Stimulated activated CD8-positive, alpha-beta memory T cell treated with anti-CD3 and anti-CD28 coated beads, Interleukin-12 subunit alpha, Interleukin-12 subunit beta, amount 100 ng/mL, for 4 hours (primary cell): ENCODE data around the gene DTYMK.

Source experiments
- DNase-seq: peaks from one replicate; pipeline ENCODE4 v3.0.0-alpha.2; 2020; ENCODE audit warnings: low read depth

DTYMK gene

DNA sequence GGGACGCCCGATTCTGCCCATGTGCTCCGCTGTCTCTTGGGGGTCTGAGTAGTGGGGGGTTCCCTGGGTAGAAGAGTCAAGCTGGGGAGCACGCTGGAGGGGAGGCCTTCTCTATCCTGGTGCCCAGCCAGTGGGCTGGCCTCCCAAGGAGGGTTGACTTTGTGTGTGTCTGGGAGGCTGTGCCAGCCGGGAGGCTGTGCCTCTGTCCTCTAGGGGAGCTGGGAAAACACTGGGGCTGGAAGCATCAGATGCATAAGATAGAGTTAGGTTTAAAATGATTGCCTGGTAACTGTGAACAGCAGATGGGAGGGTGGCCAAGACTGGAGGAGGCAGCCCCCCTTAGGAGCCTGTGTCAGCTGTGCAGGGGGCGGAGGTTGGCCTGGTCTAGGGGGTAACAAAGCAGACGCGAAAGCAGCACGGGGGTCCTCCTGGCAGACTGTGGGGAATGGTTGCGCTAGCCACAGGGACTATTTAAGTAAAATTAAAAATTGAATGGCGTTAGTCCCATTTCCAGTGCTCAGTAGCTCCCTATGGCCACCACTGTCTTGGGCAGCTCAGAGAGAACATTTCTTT lies 16.5 kb upstream of the DTYMK start:
- no peak for DNase-seq

DNA sequence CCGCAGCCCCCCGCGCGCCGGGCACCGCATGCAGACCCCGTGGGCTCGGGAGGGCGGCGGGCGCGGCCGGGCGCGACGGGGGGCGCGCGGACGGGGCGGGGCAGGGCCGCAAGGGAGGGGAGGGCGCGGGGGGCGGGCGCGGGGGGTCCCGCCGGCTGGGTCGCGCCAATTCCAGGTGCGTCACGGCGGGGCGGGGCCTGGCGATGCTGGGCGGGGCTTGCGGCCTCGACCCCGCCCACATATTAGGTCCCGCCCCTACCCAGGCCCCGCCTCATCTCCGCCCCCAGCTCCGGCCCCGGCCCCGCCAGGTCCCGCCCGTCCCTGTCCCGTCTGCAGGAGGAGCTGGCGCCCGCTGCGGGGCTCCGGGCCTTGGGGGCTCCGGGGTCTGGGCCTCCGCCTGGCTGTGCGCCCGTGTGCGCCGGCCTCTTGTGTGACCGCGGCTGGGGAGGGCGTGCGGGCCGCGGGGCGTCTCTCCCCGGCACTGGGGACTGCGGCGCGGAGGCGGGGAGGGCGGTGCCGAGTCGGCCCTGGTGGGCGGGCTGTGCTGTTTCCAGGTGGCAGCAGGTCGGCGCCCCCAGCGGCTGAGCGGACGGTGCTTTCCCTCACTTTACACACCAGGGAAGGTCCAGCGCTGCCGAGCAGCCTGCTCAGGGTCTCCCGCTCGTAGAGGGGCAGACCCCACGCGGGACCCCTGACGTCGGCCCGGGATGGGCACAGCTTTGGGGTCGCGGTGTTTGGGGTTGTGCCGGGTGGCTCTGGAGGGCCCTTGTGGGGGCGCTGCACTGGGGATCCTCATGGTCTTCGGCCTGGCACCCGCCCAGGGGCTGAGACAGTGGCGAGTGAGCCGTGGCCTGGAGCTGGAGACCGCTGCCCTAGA lies 15.8 kb upstream of the DTYMK start:
- DNase-seq, result peak; percentile 90

DNA sequence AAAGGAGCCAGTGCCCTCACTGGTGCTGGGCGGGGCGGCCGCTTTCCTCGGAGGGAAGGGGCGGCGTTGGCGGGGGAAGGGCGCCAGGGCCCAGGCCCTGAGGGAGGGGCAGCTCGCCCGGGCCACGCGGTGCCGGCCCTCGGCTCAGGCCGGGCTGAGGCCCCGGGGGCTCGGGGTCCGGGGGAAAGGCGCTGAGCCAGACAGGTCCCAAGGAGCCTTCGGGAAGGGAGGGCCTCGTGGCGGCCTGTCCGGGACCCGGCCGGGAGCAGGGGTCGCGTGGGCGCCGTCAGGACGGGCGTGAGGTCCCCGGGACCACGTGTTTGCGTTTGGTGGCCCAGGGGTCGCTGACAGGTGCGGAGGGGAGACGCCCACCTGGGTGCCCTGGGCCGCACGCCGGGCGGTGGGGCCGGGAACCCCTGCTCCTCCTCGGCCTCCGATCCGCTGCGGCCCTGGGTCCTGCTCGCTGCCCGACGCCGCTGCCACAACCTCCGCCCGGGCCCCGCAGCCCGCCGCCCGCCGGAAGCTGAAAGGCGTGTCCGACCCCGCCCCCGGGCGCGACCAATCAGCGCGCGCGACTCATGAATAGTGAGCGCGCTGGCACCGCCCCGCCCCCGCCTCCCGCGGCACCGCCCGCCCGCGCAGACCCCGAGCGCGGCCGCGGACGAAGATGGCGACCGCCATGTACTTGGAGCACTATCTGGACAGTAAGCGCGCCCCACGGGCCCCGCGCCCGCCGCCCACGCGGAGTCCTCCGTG lies 15.0 kb upstream of the DTYMK start, which contains the start of gene ING5:
TSS of gene ING5 (plus strand) at position 641 of the 756 bp plus-strand sequence. CDS start at position 668, 27 bp downstream.
- DNase-seq, result peak; percentile 93

DNA sequence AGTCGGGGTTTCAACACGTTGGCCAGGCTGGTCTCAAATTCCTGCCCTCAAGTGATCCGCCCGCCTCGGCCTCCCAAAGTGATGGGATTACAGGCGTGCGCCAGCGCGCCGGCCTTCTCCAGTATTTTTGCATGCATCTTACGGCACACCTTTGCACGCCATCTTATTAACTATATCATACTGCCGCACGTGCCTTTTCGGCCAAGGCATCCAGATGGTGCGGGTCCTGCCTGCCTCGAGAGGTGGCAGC lies 14.5 kb upstream of the DTYMK start:
- no peak for DNase-seq

DNA sequence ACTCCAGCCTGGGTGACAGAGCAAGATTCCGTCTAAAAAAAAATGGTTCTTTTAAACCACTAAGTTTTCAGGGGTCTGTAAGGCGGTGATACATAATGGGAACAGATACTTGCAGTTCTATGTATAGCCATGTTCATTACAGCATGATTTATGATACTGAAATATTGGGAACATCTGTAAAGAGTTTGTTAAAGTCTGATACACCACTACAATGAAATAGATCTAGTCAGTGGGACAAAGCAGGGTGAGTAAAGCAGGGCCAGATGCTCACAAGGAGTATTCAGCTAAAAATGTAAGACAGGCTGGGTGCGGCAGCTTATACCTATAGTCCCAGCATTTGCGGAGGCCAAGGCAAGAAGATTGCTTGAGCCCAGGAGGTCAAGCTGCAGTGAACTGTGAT lies 9.0 kb upstream of the DTYMK start:
- DNase-seq, result no peak

DNA sequence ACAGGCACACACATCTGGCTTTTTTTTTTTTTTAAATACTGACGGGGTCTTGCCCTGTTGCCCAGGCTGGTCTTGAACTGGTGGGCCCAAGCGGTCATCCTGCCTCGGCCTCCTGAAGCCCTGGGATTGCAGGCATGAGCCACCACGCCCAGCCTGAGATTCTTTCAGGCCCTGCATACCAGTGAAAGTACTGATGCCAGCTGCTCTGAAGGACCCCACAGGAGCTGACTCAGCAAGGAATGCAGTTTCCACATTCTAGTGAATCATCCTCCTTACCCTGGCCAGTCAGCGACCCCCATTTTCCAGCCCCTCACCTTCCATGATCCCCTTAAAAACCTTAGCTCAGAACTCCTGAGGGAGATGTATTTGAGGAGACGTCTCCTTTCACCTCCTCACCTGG lies 5.8 kb upstream of the DTYMK start:
- no peak for DNase-seq

DNA sequence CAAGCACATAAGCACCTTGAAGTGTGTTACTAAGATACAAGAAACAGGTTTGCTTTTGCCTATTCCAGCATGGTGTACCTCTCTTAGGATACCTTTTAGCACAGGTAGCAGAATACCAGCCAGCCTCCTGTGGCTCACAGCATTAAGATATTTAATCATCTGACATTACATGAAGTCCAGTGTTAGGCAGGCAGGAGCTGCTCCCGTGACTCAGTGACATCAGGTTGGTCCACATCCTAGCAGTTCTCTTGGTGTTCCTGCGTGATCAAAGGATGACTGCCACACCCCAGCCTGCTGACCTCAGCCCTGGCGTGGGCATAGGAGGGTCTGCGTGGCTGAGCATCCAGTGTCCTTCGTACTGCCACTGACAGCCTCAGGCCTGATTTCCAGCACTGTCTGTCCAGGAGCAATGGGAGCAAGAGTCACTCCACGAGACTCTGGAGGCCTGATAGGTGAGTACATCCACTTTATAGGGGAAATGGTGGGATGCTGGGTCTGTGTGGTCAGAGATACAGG lies 3.6 kb upstream of the DTYMK start:
- DNase-seq, result no peak

DNA sequence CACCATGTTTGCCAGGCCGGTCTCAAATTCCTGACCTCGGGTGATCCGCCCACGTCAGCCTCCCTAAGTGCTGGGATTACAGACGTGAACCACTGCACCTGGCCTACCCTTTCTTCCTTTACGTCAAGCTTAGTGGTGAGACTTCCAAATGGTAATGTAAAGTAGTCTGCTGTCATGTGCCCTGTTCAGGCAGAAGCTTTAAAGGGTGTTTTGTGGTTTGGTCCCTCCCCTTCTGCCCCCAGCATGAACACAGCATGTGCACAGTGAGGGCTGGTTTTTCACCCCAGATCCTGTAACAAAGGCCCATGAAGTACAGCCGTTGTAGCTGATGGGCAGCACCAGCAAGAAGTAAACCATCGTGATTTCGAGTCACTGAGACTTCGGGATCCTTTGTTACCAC lies 2.7 kb upstream of the DTYMK start:
- peak; percentile 21 for DNase-seq

DNA sequence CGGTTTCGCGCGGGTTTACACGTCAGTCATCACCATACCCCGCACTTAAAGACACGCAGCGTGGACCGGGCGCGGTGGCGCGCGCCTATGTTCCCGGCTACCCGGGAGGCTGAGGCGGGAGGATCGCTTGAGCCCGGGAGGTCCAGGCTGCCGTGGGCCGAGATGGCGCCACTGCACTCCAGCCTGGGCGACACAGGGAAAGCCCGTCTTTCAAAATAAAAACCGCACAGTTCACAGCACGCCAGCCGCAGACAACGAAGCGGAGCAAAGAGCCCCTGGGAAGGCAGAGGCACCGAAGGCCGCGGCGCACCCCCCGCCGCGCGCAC lies 328 bp downstream of the DTYMK start:
- no peak for DNase-seq

DNA sequence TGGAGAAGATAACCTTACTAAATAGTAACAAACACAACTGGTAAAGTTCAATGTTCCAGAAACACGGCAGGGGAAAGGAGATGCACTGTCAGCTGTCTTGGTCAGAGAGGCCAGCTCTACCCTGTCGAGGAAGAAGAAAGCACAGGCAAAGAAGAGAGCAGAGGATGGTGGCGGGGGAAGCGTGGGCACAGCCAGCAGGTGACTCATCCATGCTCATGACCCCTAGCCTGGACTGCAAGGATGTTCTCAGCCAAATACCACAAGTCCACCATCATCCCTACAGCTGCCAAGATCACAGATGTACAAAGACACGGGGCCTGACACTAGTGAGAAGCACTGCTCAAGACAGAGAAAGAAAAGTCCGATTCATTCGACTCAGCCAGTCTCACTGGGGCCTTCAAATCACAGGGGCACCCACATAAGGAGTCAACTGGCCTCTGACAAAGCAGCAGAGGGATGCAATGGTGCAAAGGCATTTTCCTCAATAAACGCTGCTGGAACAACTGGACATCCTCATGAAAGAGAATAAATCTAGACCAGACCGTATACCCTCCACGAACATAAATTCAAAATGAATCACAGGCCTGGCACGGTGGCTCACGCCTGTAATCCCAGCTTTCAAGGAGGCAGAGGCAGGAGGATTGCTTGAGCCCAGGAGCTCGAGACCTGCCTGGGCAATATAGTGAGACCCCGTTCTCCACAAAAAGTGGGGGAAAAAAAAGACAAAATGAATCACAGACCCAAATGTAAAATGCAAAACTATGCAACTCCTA lies 5.6 kb downstream of the DTYMK start:
- DNase-seq, result no peak

DNA sequence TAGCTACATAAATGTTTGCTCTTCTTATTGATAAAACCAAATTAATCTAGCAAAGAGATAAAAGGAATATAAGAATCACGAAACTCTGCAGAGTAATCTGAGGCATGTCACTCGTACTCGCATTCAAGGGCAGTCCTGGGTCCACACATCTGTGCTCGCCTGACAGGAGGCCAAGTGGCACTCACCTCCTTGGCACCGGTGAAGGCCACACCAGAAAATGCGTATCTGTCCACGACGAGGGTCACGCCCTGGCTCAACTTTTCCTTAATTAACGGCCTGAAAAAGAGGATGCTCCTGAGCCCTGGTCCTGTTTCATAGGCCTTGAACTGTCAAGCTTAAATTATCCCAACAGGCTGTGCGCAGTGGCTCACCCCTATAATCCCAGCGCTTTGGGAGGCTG lies 6.6 kb downstream of the DTYMK start:
- no peak for DNase-seq

DNA sequence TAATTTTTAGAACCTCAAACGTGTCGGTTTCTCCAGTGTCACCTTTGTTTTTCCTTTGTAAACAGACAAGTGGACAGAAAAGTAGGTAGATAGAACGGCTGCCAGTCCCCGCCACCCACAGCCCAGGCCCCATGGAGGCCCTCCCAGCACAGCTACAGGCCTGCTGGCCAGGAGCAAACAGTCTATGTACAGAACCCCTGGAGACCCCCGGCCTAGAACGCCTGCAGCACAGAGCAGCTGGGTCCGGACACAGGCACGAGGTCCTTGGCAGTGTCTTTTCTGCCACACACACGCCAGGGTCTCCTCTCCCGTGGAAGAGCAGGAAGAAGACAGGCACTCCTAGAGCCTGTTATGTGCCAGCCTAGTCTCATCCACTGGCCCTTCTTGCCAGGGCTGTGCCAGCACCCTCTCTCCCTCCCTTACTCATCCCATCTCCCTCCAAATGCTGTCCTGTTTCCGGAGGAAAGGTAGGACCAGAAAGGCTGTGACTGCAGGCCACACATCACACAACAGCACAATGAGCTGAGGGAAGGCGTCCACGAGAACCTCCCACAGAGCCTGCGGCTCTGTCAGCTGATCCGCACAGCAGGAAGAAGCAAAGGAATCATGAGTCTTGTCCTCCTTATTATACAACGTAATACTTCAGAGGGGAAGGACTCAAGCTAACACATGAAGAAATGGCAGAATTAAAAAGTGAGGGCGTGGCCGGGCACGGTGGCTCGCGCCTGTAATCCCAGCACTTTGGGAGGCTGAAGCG lies 7.7 kb downstream of the DTYMK start:
- no peak for DNase-seq

DNA sequence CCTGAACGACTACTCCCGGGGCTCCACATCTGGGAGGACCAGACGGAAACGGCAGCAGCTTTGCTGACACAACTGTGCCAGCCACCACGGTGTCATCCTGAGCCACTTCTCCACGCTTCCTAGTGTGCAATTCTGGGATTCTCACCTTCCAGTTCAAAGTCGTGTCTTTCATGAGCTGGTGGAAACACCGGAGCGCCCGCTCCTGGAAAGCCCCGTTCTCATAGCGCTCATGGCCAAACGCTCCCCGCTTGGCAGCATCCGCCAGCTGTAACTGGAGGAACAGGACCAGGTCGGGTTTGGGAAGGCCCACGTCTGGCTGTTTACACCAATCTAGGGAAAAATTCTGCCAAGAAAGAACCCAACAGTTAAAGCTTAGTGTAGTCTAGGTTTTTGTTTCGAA lies 8.3 kb downstream of the DTYMK start:
- DNase-seq, result no peak

DNA sequence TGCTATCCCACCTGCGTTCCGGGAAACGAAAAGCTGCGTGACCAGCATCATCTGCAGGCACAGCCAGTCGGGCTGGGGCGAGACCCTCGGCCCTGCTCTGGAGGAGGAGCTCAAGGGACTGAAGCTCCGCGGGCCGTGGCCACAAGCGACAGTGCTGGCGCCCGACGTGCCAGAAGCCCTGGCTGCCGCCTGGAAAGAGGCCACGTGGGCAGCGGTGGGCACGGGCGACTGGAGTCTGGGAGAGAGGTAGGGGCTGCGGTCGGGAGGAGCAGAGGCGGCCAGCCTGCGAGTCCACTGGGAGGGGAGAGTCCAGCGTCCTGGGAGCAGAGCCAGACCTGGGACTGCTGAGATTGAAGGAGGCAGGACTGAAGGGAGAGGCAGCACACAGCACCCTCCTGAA lies 9.2 kb downstream of the DTYMK start:
- no peak for DNase-seq

DNA sequence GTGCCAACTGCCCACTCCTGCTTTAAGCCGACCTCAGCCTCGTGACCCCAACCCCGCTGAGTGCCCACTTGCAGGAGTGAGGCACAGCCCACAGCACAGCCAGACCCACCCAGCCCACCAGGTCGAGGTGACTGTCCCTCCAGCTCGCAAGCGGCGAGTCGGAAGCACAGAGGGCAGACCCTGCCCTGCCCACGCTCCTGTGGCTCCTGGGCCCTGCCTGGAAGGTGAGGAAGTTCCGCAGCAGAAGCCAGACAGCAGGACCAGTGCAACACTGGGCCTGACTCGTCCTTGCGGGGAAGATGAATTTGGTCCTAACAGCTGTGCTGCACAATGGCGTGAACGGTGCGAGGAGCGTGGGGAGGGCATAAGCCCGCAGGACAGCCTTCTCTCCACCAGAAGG lies 9.9 kb downstream of the DTYMK start:
- no peak for DNase-seq

DNA sequence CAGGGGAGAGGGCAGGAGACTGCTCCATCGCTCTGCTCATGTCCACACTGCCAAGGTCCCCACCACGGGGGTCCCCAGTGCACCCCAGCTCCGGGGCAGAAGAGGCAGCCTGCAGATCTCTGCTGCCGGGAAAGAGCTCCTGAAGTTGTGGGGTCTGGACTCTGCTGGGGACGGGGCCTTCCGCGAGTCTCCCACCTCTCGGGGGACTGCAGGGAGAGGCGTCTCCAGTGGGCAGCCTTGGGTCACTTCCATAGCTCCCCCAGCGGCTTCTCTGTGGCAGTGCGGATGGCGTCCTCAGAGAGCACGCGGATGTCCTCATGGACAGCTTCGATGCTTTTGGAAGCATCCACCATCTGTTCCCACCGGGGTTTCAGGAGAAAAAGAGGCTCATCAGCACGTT lies 10.7 kb downstream of the DTYMK start:
- DNase-seq, result no peak

DNA sequence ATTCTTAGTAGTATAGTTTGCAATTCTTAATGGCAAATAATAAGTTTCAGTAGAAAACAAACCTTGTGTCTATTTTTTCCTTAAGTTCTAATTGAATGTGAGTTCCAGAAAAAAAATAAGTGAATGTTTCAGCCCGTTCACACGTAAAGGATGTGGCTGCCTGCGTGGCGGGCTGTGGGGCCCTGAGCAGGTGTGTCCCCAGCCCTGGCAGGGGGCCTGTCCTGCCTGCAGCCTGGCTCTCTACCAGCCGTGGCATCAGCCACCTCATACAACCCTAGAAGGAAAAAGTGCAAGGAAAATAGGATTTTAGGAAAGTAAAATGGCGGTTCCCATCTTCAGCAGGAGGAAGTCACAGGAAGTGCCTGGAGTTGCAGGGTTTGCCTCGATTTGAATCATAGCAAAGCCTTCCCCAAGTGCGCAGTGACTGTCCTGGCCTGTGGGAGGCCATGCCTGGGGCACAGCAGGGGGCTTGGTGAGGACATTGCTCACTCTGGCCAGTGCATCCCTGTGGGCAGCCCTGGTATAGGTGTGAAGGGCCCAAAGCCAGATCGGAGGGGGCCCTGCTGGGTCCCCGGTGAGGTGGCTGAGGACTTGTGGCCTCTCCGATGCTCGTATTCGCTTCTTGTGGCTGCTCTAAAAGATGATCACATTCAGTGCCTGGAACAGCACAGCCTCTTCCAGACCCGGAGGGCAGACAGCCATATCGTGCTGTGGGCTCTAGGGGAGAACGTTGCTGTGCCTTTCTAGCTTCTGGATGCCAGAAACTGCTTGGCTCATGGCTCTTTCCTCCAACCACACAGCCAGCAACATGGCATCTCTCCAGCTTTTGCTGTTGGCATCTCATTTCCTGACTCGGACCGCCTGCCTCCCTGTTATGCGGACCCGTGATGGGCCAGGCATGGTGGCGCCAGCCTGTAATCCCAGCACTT lies 12.6 kb downstream of the DTYMK start:
- no peak for DNase-seq

DNA sequence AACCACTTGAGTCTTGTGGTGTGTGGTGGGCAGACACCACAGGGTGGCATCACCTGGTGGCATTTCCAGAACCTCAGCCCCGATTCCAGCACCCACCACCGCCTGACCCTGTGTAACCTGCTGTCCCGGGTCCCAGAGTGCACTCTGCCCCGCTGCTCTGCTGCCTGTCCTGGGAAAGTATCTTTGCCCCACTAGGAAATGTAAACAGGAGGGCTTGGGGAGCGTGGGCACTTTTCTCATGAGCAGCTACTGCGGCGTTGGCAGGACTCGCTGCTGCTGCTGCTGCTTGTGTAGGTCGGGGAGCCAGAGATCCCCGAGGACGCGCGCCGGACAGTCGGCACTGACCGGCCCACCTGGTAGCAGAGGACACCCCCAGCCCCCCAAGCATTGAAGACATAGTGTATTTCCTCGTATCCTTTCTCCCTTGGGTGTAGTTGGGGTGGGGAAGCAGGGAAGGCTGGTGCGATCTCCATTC lies 13.4 kb downstream of the DTYMK start:
- DNase-seq, result no peak

DNA sequence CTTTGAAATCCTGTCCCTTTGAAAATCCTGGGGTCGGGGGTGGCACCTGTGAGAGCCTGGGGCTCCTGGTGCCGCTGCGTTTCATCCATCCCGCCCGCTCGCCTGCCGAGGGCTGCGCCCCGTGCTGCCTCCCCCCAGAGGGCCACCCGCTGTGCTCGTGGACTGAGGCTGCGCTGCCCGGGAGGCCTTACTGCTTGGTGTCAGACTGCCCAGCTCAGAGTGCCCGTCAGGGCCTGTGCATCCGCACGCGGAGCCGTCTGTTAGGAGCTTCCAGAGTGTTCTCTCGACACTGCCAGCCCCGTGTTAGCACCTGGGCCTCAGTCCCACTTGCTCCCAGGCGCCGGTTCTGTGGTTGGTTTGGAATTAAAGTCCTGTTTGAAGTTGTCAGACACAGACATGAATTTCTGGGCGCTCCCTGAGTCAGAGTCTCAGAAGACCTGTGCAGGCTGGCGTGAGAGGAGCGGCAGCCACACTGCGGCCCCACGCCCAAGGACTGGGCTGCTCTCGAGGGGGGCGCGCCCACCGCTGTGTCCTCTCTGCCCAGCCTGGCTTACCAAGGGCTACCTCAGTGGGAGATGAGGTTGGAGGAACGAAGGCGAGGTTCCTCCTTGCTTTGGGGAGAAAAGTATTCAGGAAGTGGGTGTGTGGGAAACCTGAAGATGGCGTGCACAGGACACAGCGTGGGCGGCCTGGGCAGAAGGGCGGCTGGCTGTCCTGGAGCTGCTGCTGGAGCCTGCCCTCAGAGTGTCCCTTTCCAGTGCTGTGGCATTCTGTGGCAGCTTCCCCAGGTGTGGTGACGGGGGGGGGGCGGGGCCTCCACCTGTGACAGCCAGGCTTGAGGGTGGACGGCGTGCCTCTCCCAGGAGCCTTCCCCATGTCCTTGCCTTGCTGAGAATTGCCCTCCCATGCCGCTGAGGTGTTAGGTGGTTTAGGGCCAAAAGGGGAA lies 14.1 kb downstream of the DTYMK start:
- no peak for DNase-seq
